ENCODE measurements around the gene THEMIS. TPM values are rescaled to one million over a fixed set of nuclear protein-coding genes. Genes with fewer than 3 reads are reported as not detected.
"Not testable (repeated sequence)": the region's sequence is repeated elsewhere in the genome, so short reads cannot be mapped to it uniquely, and the experiment has no call there.

The THEMIS gene
- total RNA-seq, 4 donors from 2014 or later: 0.79 to 5.7 (median 1.2) TPM

- H3K4me3 ChIP-seq: no peak overlapping the region
- no peaks in the 10 kb centered on the region for H3K4me1 ChIP-seq
- intact Hi-C loops (cut with DNase I): no loop called here
- no peaks in the 10 kb centered on the region for H3K27me3 ChIP-seq
- no peak for DNase-seq
- no peak for TF ChIP-seq POLR2A (IDR thresholded peaks at IDR 0.05)
- no peak for TF ChIP-seq CTCF (IDR thresholded peaks at IDR 0.05)
- peaks cover 0 to 6% (median 0%) of the 10 kb centered on the region in 3 donors for H3K9me3 ChIP-seq
- no peak overlapping the region for H3K27ac ChIP-seq
- no peaks in the 10 kb centered on the region for H3K36me3 ChIP-seq
Observed at GRCh38 chr6:127690588-127690987, 210.3 kb downstream of the THEMIS start.

- Histone ChIP-seq H3K27me3 (no peaks in the 10 kb centered on the region), H3K27ac (no peak overlapping the region), H3K36me3 (no peaks in the 10 kb centered on the region), H3K4me3 (no peak overlapping the region), H3K9me3 (peaks cover 0 to 6% (median 0%) of the 10 kb centered on the region in 3 donors), H3K4me1 (no peaks in the 10 kb centered on the region)
- peak in 2 of 6 experiments; percentile 7 to 38 for TF ChIP-seq CTCF (IDR thresholded peaks at IDR 0.05)
- no peak for TF ChIP-seq POLR2A (IDR thresholded peaks at IDR 0.05)
- DNase-seq: no peak
- intact Hi-C loops (cut with DNase I): no loop called here
Observed at GRCh38 chr6:127690092-127690491, 210.8 kb downstream of the THEMIS start.

- H3K9me3 ChIP-seq; H3K27ac ChIP-seq; H3K27me3 ChIP-seq; DNase-seq; H3K36me3 ChIP-seq; H3K4me1 ChIP-seq; intact Hi-C loops (cut with DNase I); H3K4me3 ChIP-seq: not testable (repeated sequence)
- 74 to 89% methylated on average over 3 of the region's 3 CpGs for whole genome bisulfite sequencing, 2 donors
Observed at GRCh38 chr6:127687490-127687889, 213.4 kb downstream of the THEMIS start.

- intact Hi-C loops (cut with DNase I): no loop called here
- DNase-seq: no peak
Observed at GRCh38 chr6:127686084-127686483, 214.8 kb downstream of the THEMIS start.

GRCh38 chr6:127684501-127684900 lies 216.4 kb downstream of the THEMIS start:
- Histone ChIP-seq H3K27me3 (no peaks in the 10 kb centered on the region), H3K36me3 (no peaks in the 10 kb centered on the region), H3K27ac (no peak overlapping the region), H3K4me3 (no peak overlapping the region), H3K9me3 (peaks cover 0 to 6% (median 0%) of the 10 kb centered on the region in 3 donors), H3K4me1 (no peaks in the 10 kb centered on the region)
- DNase-seq: no peak
- TF ChIP-seq CTCF (IDR thresholded peaks at IDR 0.05) (no peak), POLR2A (IDR thresholded peaks at IDR 0.05) (no peak)
- intact Hi-C loops (cut with DNase I): no loop called here
- 62 to 75% methylated on average over 1 of the region's 1 CpG for WGBS, 2 donors

More at GRCh38 chr6:127686084-127686483, 214.8 kb downstream of the THEMIS start:
- no peak for TF ChIP-seq POLR2A (IDR thresholded peaks at IDR 0.05)
- TF ChIP-seq CTCF (IDR thresholded peaks at IDR 0.05): no peak
- Histone ChIP-seq H3K27ac (no peak overlapping the region), H3K9me3 (peaks cover 0 to 6% (median 0%) of the 10 kb centered on the region in 3 donors), H3K4me3 (no peak overlapping the region), H3K4me1 (no peaks in the 10 kb centered on the region), H3K27me3 (no peaks in the 10 kb centered on the region), H3K36me3 (no peaks in the 10 kb centered on the region)

Small RNA genes lying within 50 kb of the gene (small RNA-seq; reads per million reads assigned to genes)
- gene MRPS17P5: 0 reads per million in 4 donors

All from esophagus squamous epithelium (tissue), 5 donors.